ENCODE data around the gene FAM174C. TPM values are rescaled to one million over a fixed set of nuclear protein-coding genes. Genes with fewer than 3 reads are reported as not detected.

Gene FAM174C
- total RNA-seq, 1 donor from 2014 or later: 32.7 TPM

- Mint-ChIP-seq H3K27me3 (ENCODE audit: low read depth) (no peaks in the 10 kb centered on the region), H3K27ac (ENCODE audit: unreplicated experiment) (peak overlapping the region; percentile 92), H3K9me3 (ENCODE audit: low read depth) (no peaks in the 10 kb centered on the region), H3K4me1 (ENCODE audit: low read depth) (peaks cover 40% of the 10 kb centered on the region), H3K4me3 (ENCODE audit: unreplicated experiment) (peak overlapping the region; percentile 65), H3K36me3 (ENCODE audit: low read depth) (peaks cover 26% of the 10 kb centered on the region)
- DNase-seq (ENCODE audit: low spot score): no peak
- TF ChIP-seq CTCF (IDR thresholded peaks at IDR 0.05): no peak
Measured at GRCh38 chr19:1275976-1276627, 772 bp downstream of the FAM174C start.

GRCh38 chr19:1276628-1277022 lies 1.3 kb downstream of the FAM174C start:
- Mint-ChIP-seq H3K36me3 (ENCODE audit: low read depth) (peaks cover 21% of the 10 kb centered on the region), H3K4me3 (ENCODE audit: unreplicated experiment) (peak overlapping the region; percentile 65), H3K9me3 (ENCODE audit: low read depth) (no peaks in the 10 kb centered on the region), H3K27ac (ENCODE audit: unreplicated experiment) (peak overlapping the region; percentile 92), H3K27me3 (ENCODE audit: low read depth) (no peaks in the 10 kb centered on the region), H3K4me1 (ENCODE audit: low read depth) (peaks cover 35% of the 10 kb centered on the region)
- no peak for DNase-seq (ENCODE audit: low spot score)
- TF ChIP-seq CTCF (IDR thresholded peaks at IDR 0.05): no peak

- no peak for TF ChIP-seq CTCF (IDR thresholded peaks at IDR 0.05)
- no peak for DNase-seq (ENCODE audit: low spot score)
- Mint-ChIP-seq H3K9me3 (ENCODE audit: low read depth) (no peaks in the 10 kb centered on the region), H3K27me3 (ENCODE audit: low read depth) (no peaks in the 10 kb centered on the region), H3K4me1 (ENCODE audit: low read depth) (peaks cover 31% of the 10 kb centered on the region), H3K27ac (ENCODE audit: unreplicated experiment) (peak overlapping the region; percentile 92), H3K36me3 (ENCODE audit: low read depth) (peaks cover 17% of the 10 kb centered on the region), H3K4me3 (ENCODE audit: unreplicated experiment) (peak overlapping the region; percentile 65)
Measured at GRCh38 chr19:1277061-1277460, 1.7 kb downstream of the FAM174C start.

- TF ChIP-seq CTCF (IDR thresholded peaks at IDR 0.05): no peak
- Mint-ChIP-seq H3K9me3 (ENCODE audit: low read depth) (no peaks in the 10 kb centered on the region), H3K27ac (ENCODE audit: unreplicated experiment) (no peak overlapping the region), H3K4me3 (ENCODE audit: unreplicated experiment) (no peak overlapping the region), H3K4me1 (ENCODE audit: low read depth) (peaks cover 23% of the 10 kb centered on the region), H3K27me3 (ENCODE audit: low read depth) (no peaks in the 10 kb centered on the region), H3K36me3 (ENCODE audit: low read depth) (peaks cover 9% of the 10 kb centered on the region)
- DNase-seq (ENCODE audit: low spot score): no peak
Measured at GRCh38 chr19:1278074-1278473, 2.7 kb downstream of the FAM174C start.

- Mint-ChIP-seq H3K36me3 (ENCODE audit: low read depth) (peaks cover 2% of the 10 kb centered on the region), H3K4me3 (ENCODE audit: unreplicated experiment) (no peak overlapping the region), H3K27ac (ENCODE audit: unreplicated experiment) (no peak overlapping the region)
Measured at GRCh38 chr19:1278713-1279660, 3.7 kb downstream of the FAM174C start.

More at GRCh38 chr19:1278713-1279660, 3.7 kb downstream of the FAM174C start:
- no peaks in the 10 kb centered on the region for H3K9me3 Mint-ChIP-seq (ENCODE audit: low read depth)
- no peak for TF ChIP-seq CTCF (IDR thresholded peaks at IDR 0.05)
- DNase-seq (ENCODE audit: low spot score): no peak
- H3K27me3 Mint-ChIP-seq (ENCODE audit: low read depth): no peaks in the 10 kb centered on the region
- H3K4me1 Mint-ChIP-seq (ENCODE audit: low read depth): peaks cover 15% of the 10 kb centered on the region

Data from chondrocyte (in vitro differentiated cells).